Naive thymus-derived CD8-positive, alpha-beta T cell (primary cell): ENCODE measurements around the gene PLEKHO2. TPM values are rescaled to one million over a fixed set of nuclear protein-coding genes. Genes with fewer than 3 reads are reported as not detected.

Experiments used
- ATAC-seq, 2 donors: fragments of 150-1000 bp; cut with Tn5 transposase in 1 of 2; sonication (Bioruptor Pico), chemical (Tn5 transposase) in 1 of 2; 1 replicate in 1 of 2; 2 replicates in 1 of 2; pipeline ENCODE4 v1.10.0; 2021; ENCODE audit warnings: mild to moderate bottlenecking in 2 of 2, moderate library complexity in 2 of 2
- POLR2A ChIA-PET: fragments of 350-600 bp; sonication (Branson Sonifier 250); formaldehyde crosslinking; loops from one replicate; lab custom pipeline; 2021; ENCODE audit warnings: antibody characterized with exemption; lab: Charles Lee
- DNase-seq, 10 donors: peaks; one replicate each; pipeline versions ENCODE4 v3.0.0 to v3.0.0-alpha.2; 2020 to 2022
- H3K27ac Mint-ChIP-seq, 10 donors: one replicate each; pipeline ENCODE4 v1.8.0; 2020 to 2022; ENCODE audit warnings: mild to moderate bottlenecking in 10 of 10, mixed read lengths in 10 of 10, moderate library complexity in 4 of 10, inconsistent platforms in 1 of 10
- H3K27me3 Mint-ChIP-seq, 5 donors: one replicate each; pipeline ENCODE4 v1.8.0; 2021 to 2022; ENCODE audit warnings: mixed read lengths in 5 of 5
- H3K36me3 Mint-ChIP-seq, 3 donors: one replicate each; pipeline ENCODE4 v1.8.0; 2020 to 2022; ENCODE audit warnings: mixed read lengths in 3 of 3, mild to moderate bottlenecking in 2 of 3, inconsistent platforms in 1 of 3
- H3K4me1 Mint-ChIP-seq, 4 donors: one replicate each; pipeline ENCODE4 v1.8.0; 2021 to 2022; ENCODE audit warnings: mixed read lengths in 4 of 4
- H3K4me3 Mint-ChIP-seq, 10 donors: one replicate each; pipeline ENCODE4 v1.8.0; 2020 to 2022; ENCODE audit warnings: mild to moderate bottlenecking in 10 of 10, mixed read lengths in 10 of 10, moderate library complexity in 6 of 10, inconsistent platforms in 1 of 10
- H3K9me3 Mint-ChIP-seq, 9 donors: one replicate each; pipeline ENCODE4 v1.8.0; 2020 to 2022; ENCODE audit warnings: mixed read lengths in 9 of 9, mild to moderate bottlenecking in 3 of 9, inconsistent platforms in 1 of 9, moderate library complexity in 1 of 9
- polyA plus RNA-seq, 3 donors: library from polyadenylated mRNA; unstranded; fragments of 300-500 nt; fragmentation: Illumina TruSeq; gene quantifications; one replicate each; pipeline ENCODE4 v1.2.3, GENCODE V29; 2021
- total RNA-seq, 8 experiments: library from RNA in 2 of 8; stranded (reverse) in 2 of 8; gene quantifications; one replicate each; pipeline ENCODE4 v1.2.3 and lab custom pipeline; 2021 to 2026

Gene PLEKHO2
- total and polyA plus RNA-seq, 5 experiments from 2014 or later = 8.6 to 19.3 (median 8.9) TPM

DNA sequence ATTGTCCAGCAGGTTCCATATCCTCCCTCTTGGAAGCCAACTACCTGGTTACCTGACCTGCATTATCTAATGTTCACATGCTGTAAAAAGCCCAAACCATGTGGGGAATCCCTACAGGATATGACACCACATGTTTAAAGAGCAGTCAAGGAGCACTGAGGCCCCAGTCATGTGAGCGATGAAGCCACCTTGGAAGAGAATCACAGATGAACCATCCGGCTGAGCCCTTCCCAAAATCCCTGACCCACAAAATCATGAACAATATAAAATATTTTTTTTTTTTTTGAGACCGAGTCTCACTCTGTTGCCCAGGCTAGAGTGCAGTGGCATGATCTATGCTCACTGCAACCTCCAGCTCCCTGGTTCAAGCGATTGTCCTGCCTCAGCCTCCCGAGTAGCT is 59.4 kb downstream of the PLEKHO2 start:
- Mint-ChIP-seq H3K27me3 (no peaks in the 10 kb centered on the region), H3K4me1 (peaks cover 26 to 67% (median 52%) of the 10 kb centered on the region in 4 donors), H3K27ac (peak overlapping the region in 1 of 10 donors; percentile 47), H3K9me3 (peaks cover 0 to 9% (median 6%) of the 10 kb centered on the region in 9 donors), H3K36me3 (peaks cover 0 to 5% (median 0%) of the 10 kb centered on the region in 3 donors), H3K4me3 (no peak overlapping the region)
- DNase-seq (no peak), ATAC-seq (no peak)
- POLR2A ChIA-PET = interaction anchor here (0.7 to 1.1 kb wide), 2 partner anchors 46 to 65 kb away, joined by 3 to 12 read pairs; no protein-coding TSS in a partner anchor

DNA sequence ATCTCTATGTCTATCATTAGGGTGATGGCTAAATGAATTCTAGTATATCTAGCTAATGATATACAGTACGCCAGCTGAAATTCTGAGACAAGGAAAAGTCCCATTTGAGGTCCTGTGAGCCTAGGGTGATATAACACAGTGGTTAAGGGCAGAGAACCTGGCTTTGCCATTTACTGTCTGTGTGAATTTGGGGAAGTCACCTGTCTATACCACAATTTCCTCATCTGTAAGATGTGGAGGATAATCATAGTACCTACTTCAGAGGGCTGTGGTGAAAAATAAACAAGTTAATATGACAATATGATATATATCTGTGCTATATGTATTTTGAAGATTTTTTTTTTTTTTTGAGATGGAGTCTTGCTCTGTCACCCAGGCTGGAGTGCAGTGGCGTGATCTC is 60.2 kb downstream of the PLEKHO2 start:
- DNase-seq (peak in 4 of 10 donors; percentile 33 to 64 (median 41)), ATAC-seq (peak; percentile 82 to 93)
- H3K4me3 Mint-ChIP-seq = peak overlapping the region in 2 of 10 donors; percentile 14 to 20
- peaks cover 0 to 5% (median 0%) of the 10 kb centered on the region in 3 donors for H3K36me3 Mint-ChIP-seq
- peaks cover 0 to 9% (median 6%) of the 10 kb centered on the region in 9 donors for H3K9me3 Mint-ChIP-seq
- H3K27ac Mint-ChIP-seq = peak overlapping the region in 5 of 10 donors; percentile 16 to 65 (median 32)
- no peaks in the 10 kb centered on the region for H3K27me3 Mint-ChIP-seq
- peaks cover 24 to 59% (median 44%) of the 10 kb centered on the region in 4 donors for H3K4me1 Mint-ChIP-seq
- POLR2A ChIA-PET = interaction anchor here (0.6 to 1.1 kb wide), 4 partner anchors 47 to 919 kb away, joined by 3 to 12 read pairs (median 4); no protein-coding TSS in a partner anchor

DNA sequence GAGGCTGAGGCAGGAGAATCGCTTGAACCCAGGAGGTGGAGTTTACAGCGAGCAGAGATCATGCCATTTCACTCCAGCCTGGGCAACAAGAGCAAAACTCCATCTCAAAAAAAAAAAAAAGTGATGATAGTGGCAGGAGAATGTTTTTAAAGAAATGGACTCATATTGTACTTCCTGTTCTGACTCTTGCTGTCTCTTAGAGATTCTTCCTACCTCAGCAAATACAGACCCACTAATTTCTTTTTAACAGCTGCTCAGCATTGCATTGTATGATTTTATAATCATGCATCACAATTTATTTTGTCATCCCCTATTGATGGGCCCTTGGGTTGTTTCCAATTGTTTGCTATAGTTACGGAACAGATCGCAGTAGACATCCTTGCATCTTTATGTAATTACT is 61.1 kb downstream of the PLEKHO2 start:
- POLR2A ChIA-PET = interaction anchor here (0.6 to 3.4 kb wide), 4 partner anchors 8 to 182 kb away, joined by 3 to 24 read pairs (median 4); no protein-coding TSS in a partner anchor
- Mint-ChIP-seq H3K36me3 (peaks cover 0 to 5% (median 0%) of the 10 kb centered on the region in 3 donors), H3K4me1 (peaks cover 22 to 53% (median 41%) of the 10 kb centered on the region in 4 donors), H3K27ac (peak overlapping the region in 2 of 10 donors; percentile 32 to 87), H3K9me3 (peaks cover 0 to 9% (median 6%) of the 10 kb centered on the region in 9 donors), H3K4me3 (no peak overlapping the region), H3K27me3 (no peaks in the 10 kb centered on the region)
- ATAC-seq = no peak
- DNase-seq = no peak

DNA sequence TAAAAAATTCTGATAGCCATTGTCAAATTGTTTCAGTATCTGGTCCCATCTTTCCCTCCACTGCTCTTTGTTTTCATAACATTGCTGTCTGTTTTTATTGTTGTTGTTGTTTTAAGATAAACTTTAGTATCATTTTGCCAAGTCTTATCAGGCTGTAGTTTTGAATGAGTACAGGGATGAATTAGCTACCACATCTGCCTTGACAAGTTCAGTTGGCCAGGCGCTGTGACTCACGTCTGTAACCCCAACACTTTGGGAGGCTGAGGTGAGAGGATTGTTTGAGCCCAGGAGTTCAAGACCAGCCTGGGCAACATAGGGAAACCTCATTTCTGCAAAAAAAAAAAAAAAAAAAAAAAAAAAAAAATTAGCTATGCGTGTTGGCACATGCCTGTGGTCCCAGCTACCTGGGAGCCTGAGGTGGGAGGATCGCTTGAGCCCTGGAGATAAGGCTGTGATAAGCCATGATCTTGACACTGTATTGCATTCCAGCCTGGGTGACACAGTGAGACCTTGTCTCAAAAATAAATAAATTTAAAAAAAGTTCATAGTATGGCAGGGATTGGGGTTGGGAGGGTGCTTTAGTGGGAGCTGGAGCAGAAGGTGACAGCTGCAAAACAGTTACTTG is 61.7 kb downstream of the PLEKHO2 start:
- peak overlapping the region in 4 of 10 donors; percentile 2 to 87 (median 42) for H3K27ac Mint-ChIP-seq
- ATAC-seq (no peak), DNase-seq (no peak)
- H3K27me3 Mint-ChIP-seq = peaks cover 0 to 4% (median 0%) of the 10 kb centered on the region in 5 donors
- H3K4me3 Mint-ChIP-seq = no peak overlapping the region
- H3K36me3 Mint-ChIP-seq = peaks cover 0 to 5% (median 0%) of the 10 kb centered on the region in 3 donors
- peaks cover 18 to 48% (median 36%) of the 10 kb centered on the region in 4 donors for H3K4me1 Mint-ChIP-seq
- POLR2A ChIA-PET = interaction anchor here (0.6 to 3.4 kb wide), 4 partner anchors 9 to 202 kb away, joined by 3 to 24 read pairs (median 4); no protein-coding TSS in a partner anchor
- peaks cover 0 to 9% (median 6%) of the 10 kb centered on the region in 9 donors for H3K9me3 Mint-ChIP-seq

DNA sequence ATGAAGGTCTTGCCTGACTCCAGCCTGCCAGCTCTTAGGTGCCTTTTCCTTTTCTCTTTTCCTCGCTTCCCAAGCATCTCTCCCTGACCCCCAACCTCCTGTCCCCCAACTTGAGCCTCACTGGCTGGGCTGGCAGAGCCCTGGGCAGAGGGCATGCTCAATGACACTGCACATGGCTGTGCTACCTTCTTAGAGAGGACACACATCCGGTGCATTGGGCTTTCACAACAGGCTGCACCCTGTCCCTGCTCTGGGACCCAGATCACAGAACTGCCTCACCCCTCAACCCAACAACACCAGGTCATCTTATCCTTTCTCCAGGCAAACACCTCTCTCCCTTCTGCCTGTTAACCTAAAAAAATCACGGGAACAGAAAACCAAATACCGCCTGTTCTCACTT is 62.5 kb downstream of the PLEKHO2 start:
- peaks cover 0 to 9% (median 6%) of the 10 kb centered on the region in 9 donors for H3K9me3 Mint-ChIP-seq
- peaks cover 0 to 7% (median 0%) of the 10 kb centered on the region in 5 donors for H3K27me3 Mint-ChIP-seq
- no peak for ATAC-seq
- no peak for DNase-seq
- no peak overlapping the region for H3K4me3 Mint-ChIP-seq
- peaks cover 0 to 5% (median 0%) of the 10 kb centered on the region in 3 donors for H3K36me3 Mint-ChIP-seq
- H3K27ac Mint-ChIP-seq = peak overlapping the region in 2 of 10 donors; percentile 2 to 54
- peaks cover 18 to 47% (median 36%) of the 10 kb centered on the region in 4 donors for H3K4me1 Mint-ChIP-seq
- POLR2A ChIA-PET = interaction anchor here (0.6 to 3.4 kb wide), 3 partner anchors 10 to 240 kb away, joined by 3 to 24 read pairs (median 5); no protein-coding TSS in a partner anchor

DNA sequence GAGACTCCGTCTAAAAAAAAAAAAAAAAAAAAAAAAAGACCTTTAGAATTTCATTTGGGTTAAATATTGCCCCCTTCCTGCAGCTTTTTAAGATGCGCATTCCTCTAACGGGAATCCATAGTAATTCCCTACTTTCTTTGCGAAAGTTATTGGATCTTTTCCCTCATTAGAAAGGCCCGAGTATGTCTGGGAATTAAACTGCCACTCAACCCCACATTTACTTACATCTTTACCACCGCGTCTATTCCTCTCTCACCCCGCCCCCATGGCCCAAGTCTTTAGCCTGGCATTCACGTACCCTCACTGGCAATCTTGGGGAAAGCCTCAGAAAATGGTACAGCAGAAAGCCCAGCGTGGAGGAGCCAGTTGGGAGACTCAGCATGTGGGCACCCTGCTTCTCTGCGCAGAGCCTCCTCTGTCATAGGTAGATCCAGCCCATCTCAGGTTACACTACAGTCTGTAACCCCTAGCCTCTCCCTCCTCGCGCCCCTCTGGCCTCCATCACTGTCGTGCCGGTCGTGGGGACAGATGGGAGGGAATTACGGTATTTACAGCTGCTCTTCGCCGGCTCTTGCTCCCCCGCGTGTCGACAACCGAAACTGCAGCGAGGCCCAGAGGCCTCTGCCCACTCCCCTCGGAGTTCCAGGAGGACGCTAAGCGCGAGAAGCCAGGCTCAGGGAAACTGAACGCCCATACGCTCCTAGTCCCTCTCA is 63.6 kb downstream of the PLEKHO2 start:
- POLR2A ChIA-PET = interaction anchor here (0.7 to 3.4 kb wide), 5 partner anchors 10 to 239 kb away, joined by 3 to 24 read pairs (median 5); no protein-coding TSS in a partner anchor
- ATAC-seq = peak; percentile 68 to 89
- Mint-ChIP-seq H3K36me3 (peaks cover 0 to 5% (median 0%) of the 10 kb centered on the region in 3 donors), H3K27me3 (peaks cover 0 to 11% (median 0%) of the 10 kb centered on the region in 5 donors), H3K4me1 (peaks cover 18 to 45% (median 36%) of the 10 kb centered on the region in 4 donors), H3K27ac (peak overlapping the region in 6 of 10 donors; percentile 33 to 95 (median 42)), H3K9me3 (peaks cover 0 to 9% (median 6%) of the 10 kb centered on the region in 9 donors), H3K4me3 (peak overlapping the region; percentile 30 to 84 (median 74))
- peak; percentile 60 to 86 (median 76) for DNase-seq

DNA sequence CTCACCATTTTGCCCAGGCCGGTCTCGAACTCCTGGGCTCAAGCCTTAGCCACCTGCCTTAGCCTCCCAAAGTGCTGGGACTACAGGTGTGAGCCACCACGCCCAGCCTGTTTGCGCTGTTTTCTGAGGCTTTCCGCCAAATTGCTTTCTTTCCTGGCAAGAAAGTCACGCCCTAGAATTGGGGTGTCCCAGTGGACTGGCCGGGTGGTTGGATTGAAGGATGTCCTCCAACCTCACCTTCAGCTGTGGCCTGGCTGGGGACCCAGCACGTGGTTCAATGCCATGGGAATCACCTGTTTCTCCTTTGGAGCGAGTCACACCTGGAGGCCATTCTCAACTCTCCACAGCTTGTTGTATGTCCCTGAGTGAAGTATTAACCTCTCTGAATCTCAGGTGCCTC is 64.2 kb downstream of the PLEKHO2 start:
- no peak for DNase-seq
- POLR2A ChIA-PET = interaction anchor here (0.9 to 3.4 kb wide), 4 partner anchors 10 to 175 kb away, joined by 3 to 24 read pairs (median 5); no protein-coding TSS in a partner anchor
- ATAC-seq = no peak
- peaks cover 18 to 45% (median 37%) of the 10 kb centered on the region in 4 donors for H3K4me1 Mint-ChIP-seq
- peaks cover 0 to 2% (median 0%) of the 10 kb centered on the region in 3 donors for H3K36me3 Mint-ChIP-seq
- peak overlapping the region in 4 of 10 donors; percentile 30 to 84 (median 77) for H3K4me3 Mint-ChIP-seq
- peaks cover 0 to 4% (median 2%) of the 10 kb centered on the region in 9 donors for H3K9me3 Mint-ChIP-seq
- peaks cover 0 to 11% (median 4%) of the 10 kb centered on the region in 5 donors for H3K27me3 Mint-ChIP-seq
- peak overlapping the region in 1 of 10 donors; percentile 95 for H3K27ac Mint-ChIP-seq

DNA sequence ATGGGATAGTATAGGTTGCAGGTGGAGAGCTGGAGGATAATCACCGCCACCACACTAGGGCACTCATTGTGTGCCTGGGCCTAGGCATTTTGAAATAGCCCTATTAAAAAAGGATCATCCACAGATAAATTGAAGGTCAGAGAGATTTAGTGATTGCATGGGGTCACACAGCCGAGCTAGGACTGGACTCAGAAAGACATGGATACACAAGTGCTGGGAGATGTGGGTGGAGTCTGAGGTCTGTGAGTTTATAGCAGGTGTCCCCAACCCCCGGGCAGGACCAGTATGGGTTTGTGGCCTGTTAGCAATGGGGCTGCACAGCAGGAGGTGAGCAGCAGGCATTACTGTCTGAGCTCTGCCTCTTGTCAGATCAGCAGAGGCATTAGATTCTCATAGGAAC is 64.7 kb downstream of the PLEKHO2 start:
- ATAC-seq (no peak), DNase-seq (no peak)
- Mint-ChIP-seq H3K27ac (peak overlapping the region in 1 of 10 donors; percentile 17), H3K4me1 (peaks cover 22 to 47% (median 41%) of the 10 kb centered on the region in 4 donors), H3K27me3 (peaks cover 0 to 16% (median 5%) of the 10 kb centered on the region in 5 donors), H3K9me3 (peaks cover 0 to 2% (median 0%) of the 10 kb centered on the region in 9 donors), H3K36me3 (no peaks in the 10 kb centered on the region), H3K4me3 (no peak overlapping the region)
- POLR2A ChIA-PET = interaction anchor here (1.4 to 2.4 kb wide), 3 partner anchors 9 to 175 kb away, joined by 4 to 5 read pairs (median 5); no protein-coding TSS in a partner anchor

DNA sequence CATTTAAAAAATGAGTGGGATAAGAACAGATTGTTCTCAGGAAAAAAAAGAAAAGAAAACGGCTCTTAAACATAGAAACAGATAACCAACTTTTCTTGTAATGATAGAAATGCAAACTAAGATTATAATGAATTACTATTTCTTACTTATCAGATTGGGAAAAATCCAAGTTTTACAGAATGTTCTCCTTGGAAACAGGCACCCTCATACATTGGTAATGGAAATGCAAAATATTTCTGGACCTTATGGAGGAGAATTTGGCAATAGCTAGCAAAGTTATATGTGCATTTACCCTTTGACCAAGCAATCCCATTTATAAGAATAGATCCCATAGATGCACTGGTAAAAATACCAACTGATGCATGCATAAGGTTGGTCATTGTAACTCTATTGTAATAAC is 66.3 kb downstream of the PLEKHO2 start:
- H3K27ac Mint-ChIP-seq = no peak overlapping the region
- H3K36me3 Mint-ChIP-seq = no peaks in the 10 kb centered on the region
- no peak overlapping the region for H3K4me3 Mint-ChIP-seq
- H3K27me3 Mint-ChIP-seq = peaks cover 0 to 21% (median 5%) of the 10 kb centered on the region in 5 donors
- ATAC-seq = no peak
- H3K9me3 Mint-ChIP-seq = no peaks in the 10 kb centered on the region
- POLR2A ChIA-PET = interaction anchor here (0.7 to 2.4 kb wide), 2 partner anchors 177 to 590 kb away, joined by 4 to 5 read pairs; no protein-coding TSS in a partner anchor
- H3K4me1 Mint-ChIP-seq = peaks cover 14 to 37% (median 32%) of the 10 kb centered on the region in 4 donors
- no peak for DNase-seq

DNA sequence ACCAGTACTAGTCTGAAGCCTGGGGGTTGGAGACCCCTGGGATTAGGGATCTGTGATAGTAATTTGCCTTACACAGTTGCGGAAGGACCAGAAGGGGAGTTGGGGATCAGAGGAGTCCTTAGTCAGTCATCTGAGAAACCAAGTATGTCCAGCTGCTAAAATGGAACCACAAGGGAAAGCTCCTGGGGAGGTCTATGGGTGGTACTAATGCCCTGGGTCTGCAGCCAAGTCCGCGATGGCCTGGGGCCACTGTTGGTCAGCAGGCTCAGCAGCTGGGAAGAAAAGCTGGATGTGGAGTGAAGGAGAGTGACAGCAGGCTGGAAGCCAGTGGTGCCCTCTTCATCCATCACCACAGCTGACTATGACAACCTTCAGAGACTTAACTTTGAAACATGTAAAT is 67.8 kb downstream of the PLEKHO2 start:
- peaks cover 11 to 36% (median 19%) of the 10 kb centered on the region in 4 donors for H3K4me1 Mint-ChIP-seq
- DNase-seq = no peak

DNA sequence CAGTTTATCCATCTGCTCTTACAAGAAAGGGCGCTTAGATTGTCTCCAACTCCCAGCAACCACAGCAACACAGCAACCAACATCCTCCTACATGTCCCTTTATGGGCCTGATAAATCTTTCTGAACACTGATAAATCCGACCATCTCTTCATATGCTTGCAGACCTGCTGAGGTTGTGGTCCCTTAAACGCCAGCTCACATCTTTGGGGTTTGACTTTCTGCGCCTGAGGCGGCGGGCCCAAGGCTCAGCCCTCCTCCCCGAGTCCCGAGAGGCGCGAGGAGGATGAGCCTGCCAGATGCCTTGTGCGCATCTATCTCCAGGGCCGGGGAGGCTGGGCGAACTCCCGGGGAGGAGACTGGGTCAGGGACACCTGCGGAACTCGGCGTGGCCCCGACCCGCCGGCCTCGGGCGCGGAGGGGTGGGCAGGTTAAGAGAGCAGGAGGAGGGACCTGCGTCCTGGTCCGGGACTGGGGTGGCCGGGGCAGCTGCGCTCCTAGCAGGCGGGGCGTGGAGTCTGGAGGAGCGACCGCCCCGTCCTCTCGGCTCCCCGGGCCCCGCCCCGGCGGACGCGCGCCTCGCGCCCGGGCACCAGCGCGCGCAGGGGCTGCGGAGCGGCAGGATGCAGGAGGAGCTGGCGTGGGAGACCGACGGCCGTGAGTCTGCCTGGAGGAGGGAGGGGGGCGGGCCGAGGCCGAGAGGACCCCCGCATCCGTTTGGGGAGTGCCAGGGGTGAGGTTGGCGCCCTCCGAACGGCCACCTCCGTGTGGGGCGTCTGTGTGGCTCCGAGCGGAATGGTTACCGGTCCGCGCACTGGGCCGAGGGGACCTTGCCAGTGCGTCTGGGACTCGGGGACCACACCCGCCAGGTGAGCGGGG is 69.8 kb downstream of the PLEKHO2 start, which contains the start of gene ANKDD1A:
TSS of gene ANKDD1A (plus strand) at position 592 of the 876 bp plus-strand sequence. CDS start at position 621, 29 bp downstream.
- peaks cover 0 to 22% (median 5%) of the 10 kb centered on the region in 5 donors for H3K27me3 Mint-ChIP-seq

More for the DNA sequence above, 67.8 kb downstream of the PLEKHO2 start:
- Mint-ChIP-seq H3K27ac (no peak overlapping the region), H3K36me3 (no peaks in the 10 kb centered on the region), H3K9me3 (no peaks in the 10 kb centered on the region), H3K27me3 (peaks cover 0 to 22% (median 5%) of the 10 kb centered on the region in 5 donors), H3K4me3 (no peak overlapping the region)
- POLR2A ChIA-PET = no interaction called here
- no peak for ATAC-seq

More for the DNA sequence above, 69.8 kb downstream of the PLEKHO2 start, which contains the start of gene ANKDD1A:
- peaks cover 11 to 43% (median 13%) of the 10 kb centered on the region in 4 donors for H3K4me1 Mint-ChIP-seq
- peak; percentile 79 to 90 for ATAC-seq
- peak in 6 of 10 donors; percentile 6 to 29 (median 17) for DNase-seq
- peak within 1 kb of the TSS in 2 of 10 donors; percentile 1 to 79 for H3K27ac Mint-ChIP-seq
- H3K36me3 Mint-ChIP-seq = no peaks in the 10 kb centered on the region
- H3K4me3 Mint-ChIP-seq = peak within 1 kb of the TSS; percentile 29 to 81 (median 70)
- POLR2A ChIA-PET = interaction anchor here (0.6 kb wide), 1 partner anchor 74 kb away, joined by 7 read pairs; no protein-coding TSS in a partner anchor
- H3K9me3 Mint-ChIP-seq = no peaks in the 10 kb centered on the region
